Mesothelial cell of epicardium (in vitro differentiated cells): ENCODE data around the gene ARHGAP22. TPM values are rescaled to one million over a fixed set of nuclear protein-coding genes. Genes with fewer than 3 reads are reported as not detected.

Source experiments
- DNase-seq, 2 experiments: peaks; one replicate each; pipeline ENCODE4 v3.0.0; 2021; ENCODE audit warnings: low spot score in 2 of 2; ENCODE audit not compliant: unreplicated experiment in 2 of 2
- H3K27ac Mint-ChIP-seq: 2 replicates; pipeline ENCODE4 v1.8.0; 2021; ENCODE audit warnings: mixed read lengths
- H3K27me3 Mint-ChIP-seq: 2 replicates; pipeline ENCODE4 v1.8.0; 2021; ENCODE audit warnings: low read depth, mixed read lengths
- H3K36me3 Mint-ChIP-seq: 2 replicates; pipeline ENCODE4 v1.8.0; 2021; ENCODE audit warnings: mixed read lengths
- H3K4me1 Mint-ChIP-seq: 2 replicates; pipeline ENCODE4 v1.8.0; 2021; ENCODE audit warnings: mixed read lengths
- H3K4me3 Mint-ChIP-seq: 2 replicates; pipeline ENCODE4 v1.8.0; 2021; ENCODE audit warnings: mild to moderate bottlenecking, moderate library complexity, mixed read lengths
- H3K9me3 Mint-ChIP-seq: 2 replicates; pipeline ENCODE4 v1.8.0; 2021; ENCODE audit warnings: mixed read lengths
- total RNA-seq: library from RNA; stranded (reverse); gene quantifications from 3 replicates; pipeline ENCODE4 v1.2.1, GENCODE V29; 2021
- TF ChIP-seq, protein P1 (sequence below): fragments of 200-600 bp; sonication (generic); IDR thresholded peaks from one replicate; pipeline ENCODE4 v1.5.0; 2021; ENCODE audit warnings: antibody characterized with exemption; ENCODE audit not compliant: unreplicated experiment

The ARHGAP22 gene
- total RNA-seq, 1 donor from 2014 or later = 2.9 TPM

GRCh38 chr10:48608976-48609375 is 4.1 kb upstream of the ARHGAP22 start:
- TF ChIP-seq, protein P1, sequence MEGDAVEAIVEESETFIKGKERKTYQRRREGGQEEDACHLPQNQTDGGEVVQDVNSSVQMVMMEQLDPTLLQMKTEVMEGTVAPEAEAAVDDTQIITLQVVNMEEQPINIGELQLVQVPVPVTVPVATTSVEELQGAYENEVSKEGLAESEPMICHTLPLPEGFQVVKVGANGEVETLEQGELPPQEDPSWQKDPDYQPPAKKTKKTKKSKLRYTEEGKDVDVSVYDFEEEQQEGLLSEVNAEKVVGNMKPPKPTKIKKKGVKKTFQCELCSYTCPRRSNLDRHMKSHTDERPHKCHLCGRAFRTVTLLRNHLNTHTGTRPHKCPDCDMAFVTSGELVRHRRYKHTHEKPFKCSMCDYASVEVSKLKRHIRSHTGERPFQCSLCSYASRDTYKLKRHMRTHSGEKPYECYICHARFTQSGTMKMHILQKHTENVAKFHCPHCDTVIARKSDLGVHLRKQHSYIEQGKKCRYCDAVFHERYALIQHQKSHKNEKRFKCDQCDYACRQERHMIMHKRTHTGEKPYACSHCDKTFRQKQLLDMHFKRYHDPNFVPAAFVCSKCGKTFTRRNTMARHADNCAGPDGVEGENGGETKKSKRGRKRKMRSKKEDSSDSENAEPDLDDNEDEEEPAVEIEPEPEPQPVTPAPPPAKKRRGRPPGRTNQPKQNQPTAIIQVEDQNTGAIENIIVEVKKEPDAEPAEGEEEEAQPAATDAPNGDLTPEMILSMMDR = no peak

DNA sequence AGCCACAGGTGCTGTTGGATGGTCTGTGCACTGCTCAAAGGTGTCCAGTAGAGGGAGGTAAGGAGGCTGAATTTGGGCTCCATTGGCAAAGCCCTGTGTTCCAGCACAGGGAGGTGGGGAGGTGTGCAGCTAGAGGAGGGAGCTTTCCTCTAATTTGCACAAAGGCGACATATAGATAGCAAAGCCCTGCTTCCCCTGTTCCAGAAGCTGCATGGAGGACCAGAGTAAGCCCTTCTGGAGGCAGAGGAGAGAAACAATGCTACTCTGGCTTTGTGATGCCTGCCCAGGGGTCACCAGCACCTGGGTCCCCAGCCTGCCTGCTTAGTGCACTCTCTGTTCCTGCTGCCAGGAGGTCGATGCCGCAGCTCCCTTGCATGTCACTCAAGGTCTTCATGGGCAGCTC is 3.4 kb upstream of the ARHGAP22 start:
- Mint-ChIP-seq H3K36me3 (no peaks in the 10 kb centered on the region), H3K4me3 (no peak overlapping the region)
- DNase-seq = no peak

More at GRCh38 chr10:48608976-48609375, 4.1 kb upstream of the ARHGAP22 start:
- Mint-ChIP-seq H3K4me1 (peaks cover 2% of the 10 kb centered on the region), H3K27me3 (peaks cover 78% of the 10 kb centered on the region), H3K36me3 (no peaks in the 10 kb centered on the region), H3K27ac (no peak overlapping the region), H3K9me3 (peaks cover 2% of the 10 kb centered on the region), H3K4me3 (no peak overlapping the region)
- no peak for DNase-seq

DNA sequence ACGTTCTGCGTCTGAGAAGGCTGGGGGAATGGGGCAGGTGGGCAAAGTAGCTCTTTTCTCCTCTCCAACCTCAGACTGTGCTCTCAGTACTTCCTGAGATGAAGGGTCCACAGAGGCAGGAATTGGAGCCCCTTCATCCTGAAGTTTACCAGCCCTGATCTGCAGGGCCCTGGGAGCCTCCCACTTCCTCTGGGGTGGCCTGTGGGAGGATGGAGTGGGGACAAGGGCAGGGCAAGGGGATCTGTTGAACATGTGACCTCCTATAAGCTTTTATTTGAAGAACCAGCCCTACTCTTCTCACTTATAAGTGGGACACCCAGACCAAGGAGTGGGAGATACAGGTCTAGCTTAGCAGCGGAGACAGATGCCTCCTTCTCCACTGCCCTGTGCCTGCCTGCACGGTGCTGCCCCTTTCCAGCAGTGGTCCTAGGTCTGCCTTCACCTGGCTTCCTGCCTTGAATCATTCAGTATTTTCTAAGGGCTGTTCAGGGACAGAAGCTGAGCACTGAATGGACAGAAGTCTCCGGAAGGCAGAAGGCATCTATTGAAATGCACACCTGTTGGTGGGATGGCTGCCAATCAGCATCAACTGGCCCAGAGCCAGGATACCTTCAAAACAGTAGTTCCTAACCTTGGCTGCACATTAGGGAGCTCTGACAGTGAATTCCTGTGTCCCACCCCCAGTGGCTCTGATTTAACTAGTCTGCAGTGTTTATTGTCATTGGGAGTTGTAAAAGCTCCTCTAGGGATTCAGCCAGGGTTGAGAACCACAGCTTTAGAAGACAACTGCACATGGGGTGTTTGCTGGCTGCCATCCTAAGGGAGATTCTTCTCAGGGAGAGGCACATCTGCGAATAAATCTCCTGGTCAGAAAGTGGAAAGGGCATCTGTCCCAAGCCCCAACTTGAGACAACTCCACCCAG is 2.7 kb upstream of the ARHGAP22 start:
- no peaks in the 10 kb centered on the region for H3K9me3 Mint-ChIP-seq
- H3K4me1 Mint-ChIP-seq = peaks cover 2% of the 10 kb centered on the region
- peaks cover 85% of the 10 kb centered on the region for H3K27me3 Mint-ChIP-seq
- TF ChIP-seq, protein P1 = no peak
- H3K4me3 Mint-ChIP-seq = no peak overlapping the region
- H3K27ac Mint-ChIP-seq = no peak overlapping the region
- no peaks in the 10 kb centered on the region for H3K36me3 Mint-ChIP-seq
- DNase-seq = no peak

More for the DNA sequence above, 3.4 kb upstream of the ARHGAP22 start:
- no peaks in the 10 kb centered on the region for H3K9me3 Mint-ChIP-seq
- no peak overlapping the region for H3K27ac Mint-ChIP-seq
- peaks cover 85% of the 10 kb centered on the region for H3K27me3 Mint-ChIP-seq
- TF ChIP-seq, protein P1 = peak; percentile 60
- H3K4me1 Mint-ChIP-seq = peaks cover 2% of the 10 kb centered on the region

- Mint-ChIP-seq H3K9me3 (no peaks in the 10 kb centered on the region), H3K4me1 (peaks cover 2% of the 10 kb centered on the region), H3K4me3 (no peak overlapping the region), H3K27me3 (peaks cover 85% of the 10 kb centered on the region), H3K27ac (no peak overlapping the region), H3K36me3 (no peaks in the 10 kb centered on the region)
- TF ChIP-seq, protein P1 = no peak
- peak in 1 of 2 experiments; percentile 19 for DNase-seq
Measured at GRCh38 chr10:48606530-48607355, 1.9 kb upstream of the ARHGAP22 start.

GRCh38 chr10:48605786-48606529 is 1.1 kb upstream of the ARHGAP22 start:
- no peaks in the 10 kb centered on the region for H3K9me3 Mint-ChIP-seq
- H3K4me3 Mint-ChIP-seq = no peak overlapping the region
- peak in 1 of 2 experiments; percentile 22 for DNase-seq
- peaks cover 85% of the 10 kb centered on the region for H3K27me3 Mint-ChIP-seq
- no peak overlapping the region for H3K27ac Mint-ChIP-seq
- no peaks in the 10 kb centered on the region for H3K36me3 Mint-ChIP-seq
- H3K4me1 Mint-ChIP-seq = peaks cover 2% of the 10 kb centered on the region
- TF ChIP-seq, protein P1 = no peak
